ENCODE results near the gene ARHGAP6.

- TF ChIP-seq POLR2A (IDR thresholded peaks at IDR 0.05) (no peak), CTCF (IDR thresholded peaks at IDR 0.05) (no peak)
Observed at GRCh38 chrX:11414091-11414490, 251.6 kb downstream of the ARHGAP6 start.
